K562 (cell line): ENCODE results near the gene GDF11. TPM values are rescaled to one million over a fixed set of nuclear protein-coding genes. Genes with fewer than 3 reads are reported as not detected.

ENCODE experiments used
- ARID3A ChIP-seq: IDR thresholded peaks from 2 replicates; pipeline ENCODE4 v1.6.1; 2012; ENCODE audit warnings: low read depth, low read length, improper control_type of control experiment, borderline replicate concordance
- C11orf30 ChIP-seq: fragments of 450-650 bp; IDR thresholded peaks from 2 replicates; pipeline ENCODE4 v1.6.1; 2016; ENCODE audit warnings: low read depth, mild to moderate bottlenecking
- HLTF ChIP-seq: fragments of 450-650 bp; IDR thresholded peaks from 2 replicates; pipeline ENCODE4 v1.6.1; 2016
- KHSRP ChIP-seq: fragments of 450-650 bp; IDR thresholded peaks from 2 replicates; pipeline ENCODE4 v1.6.1; 2017
- SMC3 ChIP-seq: conservative IDR thresholded peaks from 2 replicates; pipeline ENCODE4 v1.6.1; 2011; ENCODE audit warnings: low read depth, low read length, improper control_type of control experiment; ENCODE audit not compliant: insufficient read depth
- ZBTB26 ChIP-seq: fragments of 450-650 bp; formaldehyde crosslinking; IDR thresholded peaks from 2 replicates; pipeline ENCODE4 v1.4.0; 2022; ENCODE audit warnings: missing genetic modification characterization
- ZC3H8 ChIP-seq: fragments of 450-650 bp; IDR thresholded peaks from 2 replicates; pipeline ENCODE4 v1.6.1; 2017
- polyA plus RNA-seq, 8 experiments: library from polyadenylated mRNA; depleted of rRNA in 4 of 8; stranded (reverse) in 5 of 8; unstranded in 3 of 8; fragments of >200 nt; fragmentation: Nextera tagmentation in 2 of 8; fragmentation: Illumina TruSeq in 1 of 8; extraction: Ambion mirVana in 2 of 8; extraction: Trizol in 1 of 8; gene quantifications; 2 replicates each; pipeline versions ENCODE4 v1.2.1 to v1.2.3, GENCODE V29; 2011 to 2014; ENCODE audit warnings: inconsistent platforms in 1 of 8, missing spikeins in 1 of 8
- total RNA-seq, 7 experiments: library from RNA; depleted of rRNA in 6 of 7; stranded (reverse); fragments of >200 nt in 6 of 7; fragmentation: Illumina TruSeq in 2 of 7; extraction: Trizol in 2 of 7; gene quantifications; 2 replicates each; pipeline versions ENCODE4 v1.2.1 to v1.2.3, GENCODE V29; 2011 to 2021; ENCODE audit warnings: low replicate concordance in 1 of 7
- TF ChIP-seq, protein P1 (sequence below): fragments of 250-450 bp; sonication (Bioruptor Pico); IDR thresholded peaks from 2 replicates; pipeline ENCODE4 v1.8.0; 2021; ENCODE audit warnings: mild to moderate bottlenecking, moderate library complexity

Gene GDF11
- total and polyA plus RNA-seq, 9 of the 15 experiments (the other 6 are each of a cell fraction or from before 2014, with no cell fraction given), result 1.4 to 15.7 (median 4.8) TPM

- TF ChIP-seq ZBTB26, result no peak
- TF ChIP-seq SMC3, result no peak
- TF ChIP-seq ARID3A, result no peak
- no peak for TF ChIP-seq KHSRP
- TF ChIP-seq HLTF, result no peak
- no peak for TF ChIP-seq C11orf30
- TF ChIP-seq, protein P1, sequence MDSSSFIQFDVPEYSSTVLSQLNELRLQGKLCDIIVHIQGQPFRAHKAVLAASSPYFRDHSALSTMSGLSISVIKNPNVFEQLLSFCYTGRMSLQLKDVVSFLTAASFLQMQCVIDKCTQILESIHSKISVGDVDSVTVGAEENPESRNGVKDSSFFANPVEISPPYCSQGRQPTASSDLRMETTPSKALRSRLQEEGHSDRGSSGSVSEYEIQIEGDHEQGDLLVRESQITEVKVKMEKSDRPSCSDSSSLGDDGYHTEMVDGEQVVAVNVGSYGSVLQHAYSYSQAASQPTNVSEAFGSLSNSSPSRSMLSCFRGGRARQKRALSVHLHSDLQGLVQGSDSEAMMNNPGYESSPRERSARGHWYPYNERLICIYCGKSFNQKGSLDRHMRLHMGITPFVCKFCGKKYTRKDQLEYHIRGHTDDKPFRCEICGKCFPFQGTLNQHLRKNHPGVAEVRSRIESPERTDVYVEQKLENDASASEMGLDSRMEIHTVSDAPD (CRISPR knock-in tag), result no peak
- no peak for TF ChIP-seq ZC3H8
These were observed 45.2 kb upstream of the GDF11 start (continued) for GRCh38 chr12:55697686-55698085.
